ENCODE data around the gene ADGRA3.

DNA sequence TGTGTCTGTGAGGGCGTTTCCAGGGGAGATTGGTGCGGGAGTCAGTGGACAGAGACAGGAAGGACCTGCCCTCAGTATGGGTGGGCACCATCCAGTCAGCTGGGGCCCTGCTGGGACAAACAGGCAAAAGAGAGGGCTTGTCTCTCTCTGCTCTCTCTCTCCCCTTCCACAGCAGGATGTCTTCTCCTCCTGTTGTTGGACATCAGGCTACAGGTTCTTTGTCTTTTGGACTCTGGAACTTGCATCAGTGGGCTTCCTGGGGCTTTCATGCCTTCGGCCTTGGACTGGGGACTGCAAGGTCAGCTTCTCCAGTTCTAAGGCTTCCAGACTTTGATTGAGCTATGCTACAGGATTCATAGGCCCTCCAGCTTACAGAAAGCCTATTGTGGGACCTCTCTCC, 59.6 kb downstream of the ADGRA3 start:
- TF ChIP-seq POLR2A (IDR thresholded peaks at IDR 0.05), result no peak
- TF ChIP-seq, protein P1, sequence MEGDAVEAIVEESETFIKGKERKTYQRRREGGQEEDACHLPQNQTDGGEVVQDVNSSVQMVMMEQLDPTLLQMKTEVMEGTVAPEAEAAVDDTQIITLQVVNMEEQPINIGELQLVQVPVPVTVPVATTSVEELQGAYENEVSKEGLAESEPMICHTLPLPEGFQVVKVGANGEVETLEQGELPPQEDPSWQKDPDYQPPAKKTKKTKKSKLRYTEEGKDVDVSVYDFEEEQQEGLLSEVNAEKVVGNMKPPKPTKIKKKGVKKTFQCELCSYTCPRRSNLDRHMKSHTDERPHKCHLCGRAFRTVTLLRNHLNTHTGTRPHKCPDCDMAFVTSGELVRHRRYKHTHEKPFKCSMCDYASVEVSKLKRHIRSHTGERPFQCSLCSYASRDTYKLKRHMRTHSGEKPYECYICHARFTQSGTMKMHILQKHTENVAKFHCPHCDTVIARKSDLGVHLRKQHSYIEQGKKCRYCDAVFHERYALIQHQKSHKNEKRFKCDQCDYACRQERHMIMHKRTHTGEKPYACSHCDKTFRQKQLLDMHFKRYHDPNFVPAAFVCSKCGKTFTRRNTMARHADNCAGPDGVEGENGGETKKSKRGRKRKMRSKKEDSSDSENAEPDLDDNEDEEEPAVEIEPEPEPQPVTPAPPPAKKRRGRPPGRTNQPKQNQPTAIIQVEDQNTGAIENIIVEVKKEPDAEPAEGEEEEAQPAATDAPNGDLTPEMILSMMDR (IDR thresholded peaks at IDR 0.05), result no peak
